D341Med (cell line): Measurements from ENCODE around the gene RPL38.
"Not testable (repeated sequence)": the region's sequence is repeated elsewhere in the genome, so short reads cannot be mapped to it uniquely, and the experiment has no call there.

Source experiments
- DNase-seq: peaks from one replicate; pipeline ENCODE4 v3.0.0; 2012; ENCODE audit warnings: low spot score

The RPL38 gene

GRCh38 chr17:74185571-74186185 is 17.8 kb upstream of the RPL38 start:
- DNase-seq: no peak

- DNase-seq: no peak
Measured at GRCh38 chr17:74186498-74186897, 17.0 kb upstream of the RPL38 start.

GRCh38 chr17:74187761-74188160 is 15.7 kb upstream of the RPL38 start:
- no peak for DNase-seq

- DNase-seq: not testable (repeated sequence)
Measured at GRCh38 chr17:74188687-74189086, 14.8 kb upstream of the RPL38 start.

GRCh38 chr17:74190154-74190553 is 13.3 kb upstream of the RPL38 start:
- DNase-seq: peak; percentile 81

- no peak for DNase-seq
Measured at GRCh38 chr17:74190807-74191406, 12.6 kb upstream of the RPL38 start.

- DNase-seq: peak; percentile 84
Measured at GRCh38 chr17:74192950-74193781, 10.3 kb upstream of the RPL38 start.

GRCh38 chr17:74194682-74195081 is 8.8 kb upstream of the RPL38 start:
- DNase-seq: no peak

GRCh38 chr17:74196541-74197317 is 6.7 kb upstream of the RPL38 start:
- no peak for DNase-seq

- DNase-seq: no peak
Measured at GRCh38 chr17:74197801-74198200, 5.7 kb upstream of the RPL38 start.

GRCh38 chr17:74198694-74199093 is 4.8 kb upstream of the RPL38 start:
- DNase-seq: no peak

- peak; percentile 93 for DNase-seq
Measured at GRCh38 chr17:74199306-74200092, 4.0 kb upstream of the RPL38 start.

- DNase-seq: no peak
Measured at GRCh38 chr17:74200112-74200511, 3.4 kb upstream of the RPL38 start.

GRCh38 chr17:74201250-74201649 is 2.2 kb upstream of the RPL38 start:
- DNase-seq: peak; percentile 76

- DNase-seq: no peak
Measured at GRCh38 chr17:74201948-74202347, 1.5 kb upstream of the RPL38 start.

GRCh38 chr17:74202938-74203337 is 540 bp upstream of the RPL38 start:
- peak; percentile 64 for DNase-seq

GRCh38 chr17:74204474-74204873 is 996 bp downstream of the RPL38 start:
- no peak for DNase-seq

GRCh38 chr17:74205274-74205673 is 1.8 kb downstream of the RPL38 start:
- DNase-seq: no peak

- DNase-seq: no peak
Measured at GRCh38 chr17:74206332-74206818, 2.9 kb downstream of the RPL38 start.

- DNase-seq: peak; percentile 91
Measured at GRCh38 chr17:74210191-74211140, 7.0 kb downstream of the RPL38 start.
